ENCODE measurements around the gene FRYL.
A peak's percentile ranks its signal among the peaks of the same experiment; 100 is the strongest.
"Not testable (repeated sequence)": the region's sequence is repeated elsewhere in the genome, so short reads cannot be mapped to it uniquely, and the experiment has no call there.

FRYL gene

GRCh38 chr4:48781968-48782367 is 1.9 kb upstream of the FRYL start:
- DNase-seq, result no peak

- peak; percentile 55 for DNase-seq
Measured at GRCh38 chr4:48780865-48781214, 761 bp upstream of the FRYL start.

- DNase-seq, result no peak
Measured at GRCh38 chr4:48779095-48779997, 733 bp downstream of the FRYL start.

- DNase-seq, result no peak
Measured at GRCh38 chr4:48778431-48779094, 1.5 kb downstream of the FRYL start.

GRCh38 chr4:48777739-48778138 is 2.3 kb downstream of the FRYL start:
- no peak for DNase-seq

- DNase-seq, result no peak
Measured at GRCh38 chr4:48774760-48775710, 5.0 kb downstream of the FRYL start.

- no peak for DNase-seq
Measured at GRCh38 chr4:48772556-48772955, 7.5 kb downstream of the FRYL start.

- DNase-seq, result no peak
Measured at GRCh38 chr4:48767055-48767929, 12.8 kb downstream of the FRYL start.

- DNase-seq, result no peak
Measured at GRCh38 chr4:48766131-48766792, 13.8 kb downstream of the FRYL start.

GRCh38 chr4:48762408-48762807 is 17.7 kb downstream of the FRYL start:
- no peak for DNase-seq

- DNase-seq, result no peak
Measured at GRCh38 chr4:48761286-48761685, 18.8 kb downstream of the FRYL start.

- DNase-seq, result not testable (repeated sequence)
Measured at GRCh38 chr4:48758703-48759102, 21.4 kb downstream of the FRYL start.

GRCh38 chr4:48756689-48757220 is 23.3 kb downstream of the FRYL start:
- DNase-seq, result no peak

- DNase-seq, result no peak
Measured at GRCh38 chr4:48755281-48755680, 24.8 kb downstream of the FRYL start.

- DNase-seq, result no peak
Measured at GRCh38 chr4:48753159-48753558, 26.9 kb downstream of the FRYL start.

- no peak for DNase-seq
Measured at GRCh38 chr4:48752726-48753125, 27.4 kb downstream of the FRYL start.

- no peak for DNase-seq
Measured at GRCh38 chr4:48752246-48752645, 27.8 kb downstream of the FRYL start.

- DNase-seq, result no peak
Measured at GRCh38 chr4:48748949-48749596, 31.0 kb downstream of the FRYL start.

- no peak for DNase-seq
Measured at GRCh38 chr4:48746608-48747362, 33.3 kb downstream of the FRYL start.

- DNase-seq, result not testable (repeated sequence)
Measured at GRCh38 chr4:48745223-48745622, 34.9 kb downstream of the FRYL start.
